NCI-H510A (cell line): ENCODE data around the gene UNC5CL.

Experiments
- DNase-seq: peaks from one replicate; lab custom pipeline; 2025; lab: John Stamatoyannopoulos, UW

UNC5CL gene

DNA sequence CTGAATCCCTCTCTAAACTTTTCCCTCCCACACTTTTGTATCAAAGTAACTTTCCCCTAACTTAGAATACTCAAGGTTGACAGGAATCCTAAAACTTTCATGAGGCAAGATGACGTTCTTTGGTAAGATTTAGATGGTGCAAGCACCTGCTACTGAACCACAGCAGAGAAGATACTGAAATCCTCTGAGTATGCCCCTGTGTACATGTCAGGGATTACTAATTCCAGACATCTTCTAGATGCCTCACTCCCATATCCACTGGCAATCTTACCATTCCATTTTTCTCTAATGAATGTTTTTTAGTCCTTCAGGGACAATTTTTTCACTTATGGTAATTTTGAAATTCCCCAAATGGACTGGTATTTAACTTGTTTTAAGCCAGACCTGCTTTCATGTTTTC, 23.0 kb upstream of the UNC5CL start:
- no peak for DNase-seq

DNA sequence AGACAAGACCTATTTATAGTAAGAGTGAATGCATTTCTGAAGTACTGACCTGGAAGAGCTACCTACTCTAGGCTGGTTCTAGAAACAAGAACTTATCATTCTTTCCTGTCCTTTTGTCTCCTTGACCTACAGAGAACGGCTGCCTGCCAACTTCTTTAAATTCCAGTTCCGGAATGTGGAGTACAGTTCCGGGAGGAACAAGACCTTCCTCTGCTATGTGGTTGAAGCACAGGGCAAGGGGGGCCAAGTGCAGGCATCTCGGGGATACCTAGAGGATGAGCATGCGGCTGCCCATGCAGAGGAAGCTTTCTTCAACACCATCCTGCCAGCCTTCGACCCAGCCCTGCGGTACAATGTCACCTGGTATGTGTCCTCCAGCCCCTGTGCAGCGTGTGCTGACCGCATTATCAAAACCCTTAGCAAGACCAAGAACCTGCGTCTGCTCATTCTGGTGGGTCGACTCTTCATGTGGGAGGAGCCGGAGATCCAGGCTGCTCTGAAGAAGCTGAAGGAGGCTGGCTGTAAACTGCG, 22.2 kb upstream of the UNC5CL start:
- no peak for DNase-seq

DNA sequence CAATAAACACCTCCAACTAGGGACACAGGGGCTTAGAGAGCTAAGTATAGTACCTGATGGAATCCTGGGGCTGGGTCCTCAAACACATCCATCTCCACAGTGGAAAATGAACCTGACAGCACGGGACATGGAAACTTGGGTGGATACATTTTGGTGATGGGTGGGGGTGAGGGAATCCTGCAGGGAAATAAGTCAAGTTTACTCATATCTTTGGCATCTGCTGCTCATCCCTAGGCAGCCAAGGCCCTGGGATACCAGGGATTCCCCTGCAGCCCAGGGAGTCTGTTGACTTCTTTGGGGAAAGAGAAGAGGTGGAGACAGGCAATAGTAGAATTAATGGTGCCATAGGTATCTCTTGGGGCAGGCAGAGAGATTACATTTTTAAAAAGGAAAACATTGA, 20.5 kb upstream of the UNC5CL start:
- DNase-seq: no peak

DNA sequence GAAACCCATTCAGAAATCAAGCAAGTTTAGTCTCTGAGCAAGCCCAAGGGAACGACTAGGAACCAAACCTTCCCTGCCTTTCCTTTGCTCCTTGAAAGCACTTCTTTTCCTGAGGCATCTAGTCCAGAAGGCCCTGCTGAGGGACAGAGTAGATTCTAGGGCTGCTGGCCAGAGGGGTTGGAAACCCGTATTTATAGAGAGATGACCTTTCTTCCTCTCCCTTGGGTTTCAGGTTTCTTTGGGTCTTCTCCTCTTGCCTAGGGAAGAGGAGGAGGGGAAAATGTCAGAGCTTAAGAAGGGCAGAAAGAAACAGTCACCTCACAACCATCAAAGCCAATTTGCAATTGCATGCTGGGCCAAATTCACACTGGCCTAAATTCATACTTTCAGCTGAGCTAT, 19.8 kb upstream of the UNC5CL start:
- no peak for DNase-seq

DNA sequence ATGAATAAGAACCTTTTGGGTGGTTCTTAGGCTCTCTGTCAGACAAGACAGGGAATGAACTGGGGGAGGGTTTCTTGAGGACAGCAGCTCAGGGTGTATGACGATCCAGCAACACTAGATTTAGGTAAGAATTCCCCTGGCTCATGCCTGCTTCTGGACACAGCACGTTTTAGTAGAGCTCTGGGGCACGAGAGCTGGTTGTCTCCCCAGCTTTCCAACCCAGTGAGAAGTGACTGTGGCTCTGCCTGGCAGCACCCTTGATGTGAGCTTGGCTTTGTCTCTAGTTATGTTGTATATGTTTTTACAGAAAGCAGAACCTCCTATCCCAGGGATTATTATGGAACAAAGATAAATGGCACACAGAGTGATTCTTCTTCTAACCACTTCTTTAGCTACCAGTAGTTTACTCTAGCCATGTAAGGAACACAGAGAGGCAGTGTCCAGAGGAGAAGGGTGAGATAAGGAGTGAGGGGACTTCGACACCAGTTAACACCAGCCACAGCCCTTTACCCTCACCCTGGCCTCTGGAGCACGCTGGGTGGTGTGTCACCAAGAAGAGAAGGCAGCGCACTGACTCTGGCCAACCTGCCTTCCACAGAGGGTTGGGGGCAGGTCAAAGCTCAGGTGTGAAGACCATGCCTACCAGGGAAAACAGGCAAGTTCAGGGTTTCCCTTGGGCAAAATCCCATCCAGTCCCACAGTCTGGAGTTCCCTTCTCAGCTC, 17.9 kb upstream of the UNC5CL start:
- DNase-seq: no peak

DNA sequence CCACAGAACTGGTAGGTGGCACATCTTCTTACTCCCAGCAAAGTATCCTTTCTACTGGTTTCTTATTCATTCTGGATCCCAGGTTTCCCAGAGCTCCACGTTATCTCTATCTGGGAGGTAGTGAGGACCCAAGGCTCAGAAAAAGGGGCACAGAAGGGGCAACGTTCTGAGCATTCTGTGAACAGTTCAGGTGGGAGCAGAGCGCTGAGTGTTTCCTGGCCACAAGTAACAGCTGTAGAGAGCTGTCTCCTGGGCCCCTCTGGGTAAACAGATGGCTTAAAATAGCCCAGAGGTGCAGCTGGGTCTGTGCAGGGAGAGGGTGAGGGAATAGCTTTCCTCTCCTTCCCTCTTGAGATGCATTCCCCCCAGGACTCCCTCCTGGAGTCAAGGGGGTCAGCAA, 16.1 kb upstream of the UNC5CL start:
- no peak for DNase-seq

DNA sequence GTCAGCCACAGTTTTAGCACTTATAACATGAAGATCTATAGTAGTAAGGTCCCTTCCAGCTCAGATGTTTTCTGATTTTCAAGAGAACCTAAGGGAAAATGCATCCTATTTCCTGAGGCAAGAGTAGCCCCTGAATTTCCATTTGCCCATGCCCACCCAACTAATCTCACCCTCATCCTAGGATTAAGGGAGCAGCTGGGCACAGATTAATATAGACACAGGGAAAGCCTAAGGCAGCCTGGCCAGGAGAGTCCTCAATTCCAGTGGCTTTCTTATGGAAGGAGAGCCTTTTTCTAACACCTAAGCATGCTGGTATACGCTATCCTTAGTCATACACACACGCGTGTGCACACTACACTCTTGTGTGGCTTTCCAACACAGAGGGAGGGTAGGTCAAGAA, 15.5 kb upstream of the UNC5CL start:
- no peak for DNase-seq

DNA sequence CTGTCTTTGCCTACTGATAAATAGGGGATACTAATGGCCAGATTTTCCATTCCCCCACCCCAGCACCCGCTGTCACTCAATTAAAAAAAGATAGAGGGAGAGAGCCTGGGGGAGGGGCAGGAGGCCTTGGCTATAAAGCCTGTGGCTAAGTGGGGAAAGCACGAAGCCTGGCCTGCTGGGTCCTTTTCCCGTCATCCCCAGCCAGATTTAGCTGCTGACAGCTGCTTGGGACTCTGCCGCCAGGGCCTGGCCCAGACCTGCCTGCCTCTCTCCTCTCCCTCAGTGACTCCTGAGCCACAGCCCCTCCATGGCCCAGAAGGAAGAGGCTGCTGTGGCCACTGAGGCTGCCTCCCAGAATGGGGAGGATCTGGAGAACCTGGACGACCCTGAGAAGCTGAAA, 14.0 kb upstream of the UNC5CL start, which contains the start of gene APOBEC2:
Gene APOBEC2, plus strand, starts transcription at position 162 of the 400 bp plus-strand sequence. Its CDS starts 146 bp downstream, at position 308.
- no peak for DNase-seq

DNA sequence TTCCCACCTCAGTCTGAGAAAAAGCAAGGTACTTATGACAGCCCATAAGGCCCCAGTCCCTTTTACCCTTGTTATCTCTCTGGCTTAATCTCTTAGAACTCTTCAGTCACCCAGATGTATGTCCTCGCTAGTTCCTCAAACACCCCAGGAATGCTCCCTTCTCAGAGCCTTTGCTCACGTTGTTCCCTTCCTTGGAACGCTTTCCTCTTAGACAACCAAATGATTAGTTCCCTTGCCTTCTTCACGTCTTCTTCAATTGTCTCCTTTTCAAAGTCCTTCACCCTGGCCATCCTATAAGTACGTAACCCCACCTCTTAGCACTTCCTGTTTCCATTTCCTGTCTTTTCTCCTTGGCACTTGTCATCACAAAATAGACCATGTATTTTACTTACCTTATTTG, 12.9 kb upstream of the UNC5CL start:
- DNase-seq: no peak

DNA sequence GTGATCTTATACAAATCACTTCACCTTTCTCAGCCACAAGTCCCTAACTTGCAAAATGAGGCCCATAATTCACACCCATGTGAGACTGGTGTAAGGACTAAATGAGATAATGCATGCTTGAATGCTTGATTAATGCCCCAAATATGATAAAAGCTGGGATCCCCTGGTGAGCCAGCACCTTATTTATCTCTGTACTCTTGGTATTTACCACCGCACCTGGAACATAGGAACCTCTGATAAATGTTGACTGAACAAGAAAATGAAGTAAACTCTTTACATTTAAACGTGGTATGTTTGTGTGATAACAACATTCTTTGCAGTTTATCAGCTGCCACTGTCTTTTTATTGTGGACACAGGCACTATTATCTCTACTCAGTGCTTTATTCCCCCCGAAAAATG, 11.5 kb upstream of the UNC5CL start:
- no peak for DNase-seq

DNA sequence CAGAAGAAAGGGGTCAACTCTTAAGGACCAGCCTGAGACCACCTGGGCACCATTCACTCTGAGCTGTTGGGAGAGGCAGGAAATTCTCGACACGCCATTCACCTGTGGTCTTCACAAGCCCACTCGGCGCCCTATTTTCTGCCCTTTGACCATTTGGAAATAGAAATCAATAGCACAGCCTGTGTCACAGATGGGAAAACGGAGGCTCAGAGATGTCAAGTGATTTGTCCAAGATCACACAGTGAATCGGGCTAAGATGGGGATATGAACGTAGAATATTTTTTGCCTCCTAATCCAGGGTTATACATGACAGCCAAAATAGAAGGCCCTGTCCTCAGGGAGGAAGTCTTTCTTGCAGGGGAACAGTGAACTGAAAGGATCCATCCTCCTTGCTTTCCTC, 10.9 kb upstream of the UNC5CL start:
- no peak for DNase-seq

DNA sequence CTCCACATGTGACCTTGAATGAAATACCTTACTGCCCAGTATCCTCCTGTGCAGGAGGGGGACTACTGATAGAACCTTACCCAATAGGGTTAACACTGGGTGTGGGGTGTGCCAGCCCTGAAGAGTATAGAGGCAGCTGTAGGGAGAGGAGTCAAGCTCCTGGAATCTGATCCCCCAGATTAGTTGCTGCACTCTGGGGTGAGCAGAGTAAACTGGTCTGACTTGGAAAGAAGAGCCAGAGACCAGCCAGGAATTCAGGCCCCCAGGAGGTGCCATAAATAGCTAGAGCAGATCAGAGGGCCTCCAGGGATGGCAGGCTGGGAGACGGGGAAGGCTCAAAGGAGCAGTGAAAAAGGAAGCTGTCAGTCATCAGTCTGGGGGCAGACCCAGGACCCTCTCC, 10.5 kb upstream of the UNC5CL start:
- DNase-seq: no peak

DNA sequence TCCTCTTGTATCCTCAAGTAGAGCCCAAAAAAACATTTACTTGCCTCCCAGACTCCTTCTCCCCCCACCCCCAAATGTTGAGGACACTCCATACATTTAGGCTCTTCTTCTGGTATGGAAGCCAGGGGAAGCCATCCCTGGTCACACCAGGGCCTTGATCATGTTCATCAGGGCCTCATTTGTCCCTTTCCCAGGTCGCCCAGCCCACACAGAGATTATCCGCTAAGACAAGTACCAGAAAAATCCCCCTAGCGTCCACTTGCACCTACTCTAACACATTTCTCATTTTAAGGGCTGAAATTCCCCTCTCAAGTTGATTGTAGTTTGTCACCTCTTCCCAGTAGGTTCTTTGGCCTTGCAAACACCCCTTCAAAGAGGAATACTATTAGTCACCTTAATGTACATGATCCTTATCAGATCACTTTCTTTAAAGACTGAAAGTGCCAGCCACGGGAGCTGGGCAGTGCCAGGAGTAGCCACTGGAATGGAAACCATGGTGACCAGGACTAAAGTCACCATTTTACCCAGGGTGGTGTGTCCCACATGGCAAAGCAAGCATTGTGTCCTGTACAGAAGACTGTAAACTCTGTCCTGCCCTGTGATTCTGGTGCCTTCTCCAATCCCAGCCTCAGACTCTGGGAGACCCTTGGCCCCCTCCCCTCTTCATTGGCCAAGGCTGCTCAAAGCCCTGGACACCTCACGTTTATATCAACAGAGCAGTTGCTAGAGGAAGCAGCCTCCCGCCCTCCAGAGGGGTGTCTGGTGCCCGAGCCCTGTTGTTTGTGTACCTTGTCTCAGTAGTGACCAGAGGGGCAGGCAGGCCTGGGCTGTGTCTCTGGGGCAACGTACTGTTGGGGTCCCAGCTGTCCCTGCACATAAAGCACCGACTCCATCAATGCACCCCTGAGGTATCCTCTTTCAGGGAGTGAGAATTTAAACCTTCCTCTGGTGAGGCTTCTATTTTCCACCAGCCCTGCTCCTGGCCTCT, 9.0 kb upstream of the UNC5CL start:
- no peak for DNase-seq

DNA sequence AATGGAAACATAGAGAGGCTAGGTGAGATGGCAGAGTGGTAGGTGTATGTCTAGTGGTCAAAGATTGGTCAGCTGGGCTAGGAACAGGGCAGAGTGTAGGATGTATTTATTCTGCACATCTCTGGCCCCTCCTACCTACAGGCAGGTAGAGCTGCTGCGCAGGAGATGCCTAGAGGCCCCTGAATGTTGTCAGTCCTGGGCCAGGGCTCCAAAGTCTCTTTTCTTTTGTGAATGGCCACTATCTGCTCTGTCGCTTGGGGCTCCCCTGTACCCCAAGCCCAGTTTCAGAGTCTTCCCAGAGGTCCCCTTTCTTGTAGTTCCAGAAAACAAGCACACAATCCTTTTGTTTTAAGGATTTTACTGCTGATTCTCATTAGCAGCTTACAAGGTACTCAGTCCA, 8.3 kb upstream of the UNC5CL start:
- DNase-seq: no peak

DNA sequence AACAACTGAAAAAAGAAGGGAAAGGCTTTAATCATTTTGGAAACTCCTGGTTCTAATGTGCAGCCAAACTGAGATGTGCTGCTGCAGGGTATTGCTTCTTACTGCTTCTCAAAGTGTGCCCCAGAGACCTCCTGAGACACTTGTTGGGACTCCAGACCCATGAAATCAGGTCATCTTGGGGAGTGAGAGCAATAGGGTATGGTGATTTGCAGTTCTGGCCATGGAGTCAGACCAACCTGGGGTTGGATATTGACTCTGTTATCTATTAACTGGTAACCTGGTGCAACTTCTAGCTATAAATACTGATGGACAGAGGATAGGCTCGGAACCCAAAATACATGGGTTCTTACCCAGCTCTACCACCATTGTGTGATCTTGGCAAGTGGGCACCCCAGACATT, 7.1 kb upstream of the UNC5CL start:
- DNase-seq: no peak

DNA sequence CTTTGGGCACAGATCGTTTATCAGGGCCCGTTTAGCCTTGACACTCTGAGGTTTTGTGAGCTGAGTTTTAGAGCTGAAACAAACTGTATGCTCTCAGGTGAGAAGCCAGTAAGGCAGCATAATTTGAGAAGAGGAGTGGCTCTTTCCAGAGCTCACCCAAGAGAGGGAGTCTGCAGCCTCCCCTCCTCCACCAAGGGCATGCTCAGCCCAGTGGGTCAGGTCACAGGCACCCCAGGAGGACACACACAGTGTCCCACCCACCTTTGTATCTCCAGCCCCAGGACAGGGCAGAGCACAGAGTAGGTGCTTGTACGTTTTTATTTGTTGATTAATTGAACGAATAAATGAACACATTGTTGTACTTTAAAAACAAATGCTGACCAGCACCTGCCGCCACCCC, 6.6 kb upstream of the UNC5CL start:
- no peak for DNase-seq

DNA sequence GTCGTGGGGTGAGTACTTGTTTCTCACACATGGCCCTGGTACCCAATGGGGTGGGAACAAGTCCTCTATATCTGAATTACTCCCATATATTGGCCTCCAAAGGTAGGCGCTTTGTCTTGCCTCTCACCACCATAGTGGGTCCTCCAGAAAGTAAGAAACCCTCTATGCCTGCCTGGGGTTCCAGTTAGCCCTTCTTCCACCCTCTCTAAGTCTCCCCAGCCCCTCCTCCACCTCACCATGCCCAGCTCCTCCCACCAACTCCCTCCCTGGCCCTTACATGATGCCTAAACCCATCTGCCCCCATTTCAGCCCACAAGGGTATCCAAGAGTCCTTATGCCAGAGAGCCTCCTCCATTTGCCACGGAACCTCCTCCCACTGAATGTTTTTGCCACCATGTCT, 4.1 kb upstream of the UNC5CL start:
- no peak for DNase-seq

DNA sequence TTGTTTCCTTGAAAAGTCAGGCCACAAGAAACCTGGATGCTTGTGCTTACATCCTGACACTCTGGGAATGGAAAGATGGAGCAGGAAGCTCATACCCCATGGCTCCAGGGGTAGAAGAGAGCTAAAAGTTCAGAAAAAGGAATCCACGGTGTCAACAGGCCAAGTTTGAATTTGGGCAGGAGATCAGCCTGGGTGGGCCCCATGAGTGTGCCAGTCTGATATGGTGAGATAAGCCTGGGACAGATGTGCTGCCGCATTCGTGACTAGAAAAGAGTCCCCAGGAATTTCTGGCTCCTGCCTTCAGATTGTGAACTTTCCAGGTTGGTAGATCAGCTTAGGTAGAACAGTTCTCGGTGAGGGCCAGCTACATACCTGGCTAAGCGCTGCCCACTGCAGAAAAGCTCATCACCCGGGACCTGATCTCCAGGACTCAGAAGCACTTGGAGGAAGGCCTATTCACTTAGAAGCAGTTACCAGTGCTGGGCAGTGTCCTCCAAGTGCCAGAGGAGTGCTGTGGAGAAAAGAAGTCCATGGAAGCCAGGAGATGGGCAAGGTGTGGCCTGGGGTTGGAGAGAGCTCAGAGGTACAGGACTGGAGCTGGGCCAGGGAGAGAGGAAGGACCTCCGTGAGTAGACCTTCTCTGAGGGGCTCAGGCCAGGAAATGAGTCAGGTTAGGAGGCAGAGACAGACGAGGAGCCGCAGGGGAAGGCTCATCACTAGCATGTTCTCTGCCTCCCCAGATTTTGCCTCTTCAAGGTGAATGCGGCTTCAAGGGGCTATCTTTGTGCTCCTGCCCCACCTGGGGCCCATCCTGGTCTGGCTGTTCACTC, 3.4 kb upstream of the UNC5CL start, which contains the start of gene TSPO2:
Gene TSPO2, plus strand, starts transcription at position 242 of the 830 bp plus-strand sequence. Its CDS starts 519 bp downstream, at position 761.
- DNase-seq: no peak

DNA sequence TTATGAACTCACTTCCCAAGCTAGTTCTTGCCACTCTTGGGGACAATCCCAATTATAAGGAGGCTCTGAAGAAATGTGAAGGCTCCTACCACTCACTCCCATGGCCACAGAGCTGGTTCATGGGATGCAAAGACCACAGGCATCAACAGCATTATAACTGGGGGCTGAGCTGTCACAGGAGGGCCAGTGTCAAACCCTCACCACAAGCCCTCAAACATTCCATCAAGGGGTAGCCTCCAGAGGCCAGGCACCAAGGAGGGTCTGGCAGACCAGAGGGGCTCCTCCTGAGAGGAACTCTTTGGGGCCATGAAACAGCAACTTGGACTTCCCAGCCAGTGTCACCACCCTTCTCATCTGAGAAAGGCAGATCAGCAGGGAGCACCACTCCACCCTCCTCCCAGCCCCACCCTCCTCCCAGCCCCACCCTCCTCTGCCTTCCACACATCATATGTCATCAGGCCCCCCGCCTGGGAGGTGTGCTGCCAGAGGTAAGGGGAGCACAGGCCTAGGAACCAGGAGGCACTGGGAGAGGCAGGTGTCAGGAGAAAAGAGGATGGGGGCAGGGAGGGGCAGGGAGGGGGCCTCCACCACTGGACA, 2.0 kb upstream of the UNC5CL start:
- DNase-seq: no peak

DNA sequence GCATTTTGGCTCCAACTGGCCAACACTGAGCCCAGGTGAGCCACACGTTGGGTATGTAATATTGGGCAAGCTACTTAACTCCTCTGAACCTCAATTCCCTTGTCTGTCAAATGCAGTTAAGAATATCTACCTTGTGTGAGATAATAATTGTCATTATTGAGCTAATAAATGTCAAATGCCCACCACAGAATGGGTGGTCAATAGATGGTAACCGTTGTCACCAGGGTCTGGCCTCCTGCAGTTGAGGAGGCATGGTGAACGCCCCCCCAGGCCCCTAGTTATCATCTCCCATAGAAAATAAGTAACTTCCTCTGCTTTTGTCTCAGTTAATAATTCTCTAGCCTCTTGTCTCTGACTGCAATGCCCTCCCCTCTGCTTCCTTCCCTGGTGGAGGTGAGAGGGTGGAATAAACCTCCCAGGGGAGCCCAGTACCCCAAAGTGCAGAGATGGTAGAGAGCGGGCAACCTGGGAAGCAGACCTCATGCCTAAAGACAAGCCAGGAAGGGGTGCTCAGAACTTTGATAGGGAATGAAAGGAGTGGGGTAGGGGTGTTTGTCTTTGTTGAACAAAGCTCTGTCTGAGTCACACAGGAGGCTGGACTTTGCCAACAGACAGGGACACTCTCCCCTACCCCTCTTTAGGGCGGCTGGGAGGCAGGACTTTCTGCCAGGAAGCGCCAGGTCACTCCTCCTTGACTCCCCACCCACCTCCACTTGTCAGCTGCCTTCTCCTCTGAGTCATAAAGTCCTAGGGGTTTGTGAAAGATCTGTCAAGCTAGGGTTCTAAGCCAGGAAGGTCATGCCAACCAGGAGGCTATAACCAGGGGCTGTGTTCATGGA, 1.3 kb upstream of the UNC5CL start:
- no peak for DNase-seq

DNA sequence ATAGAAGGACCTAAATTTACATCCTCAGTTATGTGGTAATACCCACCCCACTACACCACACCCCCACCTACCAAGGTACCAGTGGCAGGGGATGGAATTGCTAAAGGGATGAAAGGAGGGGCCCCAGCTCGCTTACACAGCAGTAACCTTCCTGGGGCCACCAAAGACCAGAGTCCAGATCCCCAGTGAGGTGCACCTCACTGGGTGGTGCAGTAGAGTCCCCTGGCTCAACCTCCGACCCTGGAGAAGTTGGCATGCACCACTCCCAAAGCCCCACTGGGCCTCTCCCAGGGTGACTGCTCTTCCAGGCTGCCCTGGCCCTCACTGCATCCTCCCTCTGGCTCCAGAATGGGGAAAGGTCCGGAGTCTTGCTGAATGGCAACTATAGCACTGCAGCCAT, 816 bp downstream of the UNC5CL start:
- DNase-seq: no peak
